NB4 (cell line): ENCODE results near the gene GLRX.

Experiments
- CTCF ChIP-seq: IDR thresholded peaks from one replicate; pipeline ENCODE4 v1.5.1; 2012; ENCODE audit warnings: low read depth, low read length
- MAX ChIP-seq: IDR thresholded peaks from 2 replicates; pipeline ENCODE4 v1.6.1; 2011; ENCODE audit warnings: low read depth, low read length
- POLR2A ChIP-seq: IDR thresholded peaks from 2 replicates; pipeline ENCODE4 v1.6.1; 2011; ENCODE audit warnings: mild to moderate bottlenecking; ENCODE audit not compliant: insufficient read length; ENCODE audit errors: extremely low read depth

- no peak for TF ChIP-seq CTCF
- TF ChIP-seq MAX: no peak
- no peak for TF ChIP-seq POLR2A
Observed at GRCh38 chr5:95847261-95847592, 24.7 kb upstream of the GLRX start.
